ENCODE results near the gene VCX. TPM values are rescaled to one million over a fixed set of nuclear protein-coding genes. Genes with fewer than 3 reads are reported as not detected.

VCX gene
- total RNA-seq, 1 donor from 2014 or later: 0.28 TPM

GRCh38 chrX:7852166-7852565 lies 9.2 kb downstream of the VCX start:
- H3K4me1 Mint-ChIP-seq: no peaks in the 10 kb centered on the region
- H3K27ac Mint-ChIP-seq (ENCODE audit: unreplicated experiment): no peak overlapping the region

GRCh38 chrX:7872042-7872441 lies 29.1 kb downstream of the VCX start:
- no peak for DNase-seq (ENCODE audit: low read depth, low spot score)
- H3K27me3 Mint-ChIP-seq (ENCODE audit: low read depth): no peaks in the 10 kb centered on the region
- no peaks in the 10 kb centered on the region for H3K9me3 Mint-ChIP-seq

More at GRCh38 chrX:7852166-7852565, 9.2 kb downstream of the VCX start:
- H3K36me3 Mint-ChIP-seq (ENCODE audit: low read depth): no peaks in the 10 kb centered on the region
- H3K4me3 Mint-ChIP-seq: no peak overlapping the region
- no peaks in the 10 kb centered on the region for H3K9me3 Mint-ChIP-seq
- no peaks in the 10 kb centered on the region for H3K27me3 Mint-ChIP-seq (ENCODE audit: low read depth)
- DNase-seq (ENCODE audit: low read depth, low spot score): no peak
- TF ChIP-seq CTCF (conservative IDR thresholded peaks at IDR 0.05): no peak

GRCh38 chrX:7876957-7877356 lies 34.0 kb downstream of the VCX start:
- H3K27ac Mint-ChIP-seq (ENCODE audit: unreplicated experiment): no peak overlapping the region
- DNase-seq (ENCODE audit: low read depth, low spot score): no peak
- H3K4me3 Mint-ChIP-seq: no peak overlapping the region
- H3K36me3 Mint-ChIP-seq (ENCODE audit: low read depth): no peaks in the 10 kb centered on the region
- no peak for TF ChIP-seq CTCF (conservative IDR thresholded peaks at IDR 0.05)
- no peaks in the 10 kb centered on the region for H3K27me3 Mint-ChIP-seq (ENCODE audit: low read depth)
- no peaks in the 10 kb centered on the region for H3K4me1 Mint-ChIP-seq
- H3K9me3 Mint-ChIP-seq: no peaks in the 10 kb centered on the region

More at GRCh38 chrX:7872042-7872441, 29.1 kb downstream of the VCX start:
- H3K4me1 Mint-ChIP-seq: peaks cover 4% of the 10 kb centered on the region
- H3K36me3 Mint-ChIP-seq (ENCODE audit: low read depth): peaks cover 2% of the 10 kb centered on the region
- no peak for TF ChIP-seq CTCF (conservative IDR thresholded peaks at IDR 0.05)
- H3K27ac Mint-ChIP-seq (ENCODE audit: unreplicated experiment): no peak overlapping the region
- no peak overlapping the region for H3K4me3 Mint-ChIP-seq

- Mint-ChIP-seq H3K4me3 (no peak overlapping the region), H3K9me3 (peaks cover 6% of the 10 kb centered on the region), H3K4me1 (no peaks in the 10 kb centered on the region), H3K36me3 (ENCODE audit: low read depth) (peaks cover 9% of the 10 kb centered on the region), H3K27me3 (ENCODE audit: low read depth) (no peaks in the 10 kb centered on the region), H3K27ac (ENCODE audit: unreplicated experiment) (no peak overlapping the region)
- DNase-seq (ENCODE audit: low read depth, low spot score): no peak
- no peak for TF ChIP-seq CTCF (conservative IDR thresholded peaks at IDR 0.05)
These were observed 46.2 kb downstream of the VCX start for GRCh38 chrX:7889135-7889534.

GRCh38 chrX:7889680-7890079 lies 46.7 kb downstream of the VCX start:
- no peak for TF ChIP-seq CTCF (conservative IDR thresholded peaks at IDR 0.05)
- DNase-seq (ENCODE audit: low read depth, low spot score): no peak
- H3K4me3 Mint-ChIP-seq: no peak overlapping the region
- peaks cover 6% of the 10 kb centered on the region for H3K9me3 Mint-ChIP-seq
- no peak overlapping the region for H3K27ac Mint-ChIP-seq (ENCODE audit: unreplicated experiment)
- H3K4me1 Mint-ChIP-seq: no peaks in the 10 kb centered on the region
- H3K27me3 Mint-ChIP-seq (ENCODE audit: low read depth): no peaks in the 10 kb centered on the region
- H3K36me3 Mint-ChIP-seq (ENCODE audit: low read depth): peaks cover 9% of the 10 kb centered on the region

GRCh38 chrX:7891928-7892327 lies 49.0 kb downstream of the VCX start:
- no peak for DNase-seq (ENCODE audit: low read depth, low spot score)
- no peaks in the 10 kb centered on the region for H3K9me3 Mint-ChIP-seq
- peaks cover 4% of the 10 kb centered on the region for H3K36me3 Mint-ChIP-seq (ENCODE audit: low read depth)
- TF ChIP-seq CTCF (conservative IDR thresholded peaks at IDR 0.05): no peak
- no peaks in the 10 kb centered on the region for H3K27me3 Mint-ChIP-seq (ENCODE audit: low read depth)
- no peaks in the 10 kb centered on the region for H3K4me1 Mint-ChIP-seq
- H3K27ac Mint-ChIP-seq (ENCODE audit: unreplicated experiment): no peak overlapping the region
- H3K4me3 Mint-ChIP-seq: no peak overlapping the region
